ENCODE measurements around the gene POLE.

POLE gene

GRCh38 chr12:132720606-132721345 is 33.6 kb upstream of the POLE start:
- no peak for TF ChIP-seq MYC (IDR thresholded peaks at IDR 0.05; ENCODE audit: low read depth, low read length)
- TF ChIP-seq, protein P1, sequence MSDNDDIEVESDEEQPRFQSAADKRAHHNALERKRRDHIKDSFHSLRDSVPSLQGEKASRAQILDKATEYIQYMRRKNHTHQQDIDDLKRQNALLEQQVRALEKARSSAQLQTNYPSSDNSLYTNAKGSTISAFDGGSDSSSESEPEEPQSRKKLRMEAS (IDR thresholded peaks at IDR 0.05; ENCODE audit: low read depth, low read length), result no peak
- no peak for TF ChIP-seq CTCF (IDR thresholded peaks at IDR 0.05; ENCODE audit: low read depth, low read length)
- TF ChIP-seq POLR2A (IDR thresholded peaks at IDR 0.05; ENCODE audit: extremely low read depth, insufficient read length), result no peak
- DNase-seq (ENCODE audit: low read depth), result no peak
- no peak overlapping the region for H3K4me3 ChIP-seq (ENCODE audit: low read depth, low read length)

GRCh38 chr12:132719954-132720324 is 32.8 kb upstream of the POLE start:
- no peak for DNase-seq (ENCODE audit: low read depth)
- no peak overlapping the region for H3K4me3 ChIP-seq (ENCODE audit: low read depth, low read length)
- TF ChIP-seq, protein P1 (IDR thresholded peaks at IDR 0.05; ENCODE audit: low read depth, low read length), result no peak
- TF ChIP-seq MYC (IDR thresholded peaks at IDR 0.05; ENCODE audit: low read depth, low read length) (no peak), CTCF (IDR thresholded peaks at IDR 0.05; ENCODE audit: low read depth, low read length) (no peak)

DNA sequence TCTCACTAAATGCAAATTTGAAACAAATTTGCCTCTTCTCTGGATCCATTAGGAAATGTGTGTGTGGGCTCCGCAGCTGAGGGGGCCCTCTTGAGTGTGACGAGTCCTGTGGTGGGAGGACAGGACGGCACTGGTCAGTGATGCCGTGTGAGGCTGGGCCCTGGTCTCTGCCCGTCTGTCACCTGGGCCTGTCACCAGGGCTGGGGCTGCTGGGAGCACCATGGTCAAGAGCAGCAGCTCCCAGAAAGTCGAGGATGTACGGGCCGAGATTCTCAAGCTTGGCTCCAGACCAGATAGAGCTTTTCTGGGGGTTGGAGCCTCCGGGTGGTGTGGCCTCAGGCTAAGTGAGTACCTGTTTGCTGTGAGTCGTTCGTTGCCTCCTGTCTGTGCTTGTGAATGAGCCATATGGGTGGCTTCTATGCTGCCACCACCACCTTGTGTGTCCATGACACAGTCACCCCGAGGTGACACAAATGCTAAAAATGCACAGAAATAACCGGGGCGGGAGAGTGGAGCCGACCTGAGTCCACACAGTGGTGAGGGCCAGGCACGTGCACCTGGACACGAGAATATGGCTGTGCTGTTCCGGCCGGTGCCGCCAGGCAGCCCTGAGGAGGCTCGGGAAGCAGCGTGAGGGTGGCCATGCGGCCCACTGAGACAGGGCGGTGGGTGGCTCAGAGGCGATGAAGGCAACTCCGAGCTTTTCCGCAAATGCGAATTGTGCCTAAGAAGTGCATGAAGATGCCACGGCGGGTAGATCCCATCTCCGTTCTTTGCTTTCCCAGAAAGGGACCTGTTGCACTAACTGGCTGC is 32.2 kb upstream of the POLE start:
- no peak for DNase-seq (ENCODE audit: low read depth)
- TF ChIP-seq MYC (IDR thresholded peaks at IDR 0.05; ENCODE audit: low read depth, low read length) (no peak), CTCF (IDR thresholded peaks at IDR 0.05; ENCODE audit: low read depth, low read length) (no peak), POLR2A (IDR thresholded peaks at IDR 0.05; ENCODE audit: extremely low read depth, insufficient read length) (no peak)
- TF ChIP-seq, protein P1 (IDR thresholded peaks at IDR 0.05; ENCODE audit: low read depth, low read length), result no peak
- no peak overlapping the region for H3K4me3 ChIP-seq (ENCODE audit: low read depth, low read length)

DNA sequence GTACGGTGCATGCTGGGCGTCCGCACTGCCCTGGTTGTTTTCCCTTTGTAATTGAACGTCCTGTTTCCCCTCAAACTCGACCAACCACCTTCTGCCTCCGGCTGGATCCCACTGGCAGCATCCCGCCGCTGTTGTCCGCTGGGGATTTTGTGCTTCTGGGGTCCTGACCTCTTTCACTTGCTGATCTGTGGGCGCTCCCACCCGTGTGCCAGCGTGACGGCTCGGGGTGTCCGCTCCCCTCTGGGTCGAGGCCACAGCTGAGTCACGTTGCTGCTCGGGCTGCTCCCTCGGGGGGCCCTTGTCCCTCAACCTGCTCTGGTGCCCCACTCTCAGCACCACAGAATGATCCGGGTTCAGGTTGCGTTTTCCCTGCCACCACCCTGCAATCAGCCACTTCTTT is 31.5 kb upstream of the POLE start:
- H3K4me3 ChIP-seq (ENCODE audit: low read depth, low read length), result no peak overlapping the region
- TF ChIP-seq MYC (IDR thresholded peaks at IDR 0.05; ENCODE audit: low read depth, low read length) (no peak), CTCF (IDR thresholded peaks at IDR 0.05; ENCODE audit: low read depth, low read length) (no peak), POLR2A (IDR thresholded peaks at IDR 0.05; ENCODE audit: extremely low read depth, insufficient read length) (no peak)
- TF ChIP-seq, protein P1 (IDR thresholded peaks at IDR 0.05; ENCODE audit: low read depth, low read length), result no peak
- no peak for DNase-seq (ENCODE audit: low read depth)

GRCh38 chr12:132717531-132718387 is 30.6 kb upstream of the POLE start:
- peak overlapping the region; percentile 25 for H3K4me3 ChIP-seq (ENCODE audit: low read depth, low read length)
- peak; percentile 99 for DNase-seq (ENCODE audit: low read depth)
- TF ChIP-seq CTCF (IDR thresholded peaks at IDR 0.05; ENCODE audit: low read depth, low read length) (no peak), MYC (IDR thresholded peaks at IDR 0.05; ENCODE audit: low read depth, low read length) (peak; percentile 98), POLR2A (IDR thresholded peaks at IDR 0.05; ENCODE audit: extremely low read depth, insufficient read length) (peak; percentile 21)
- TF ChIP-seq, protein P1 (IDR thresholded peaks at IDR 0.05; ENCODE audit: low read depth, low read length), result peak; percentile 98
